Gastroesophageal sphincter (tissue), 3 donors: Measurements from ENCODE around the gene CMTM8.

Source experiments
- POLR2A ChIP-seq, 2 donors: fragments of 450-650 bp; IDR thresholded peaks; one replicate each; pipeline ENCODE4 v1.6.1; 2017; ENCODE audit warnings: antibody characterized with exemption in 2 of 2, mild to moderate bottlenecking in 2 of 2, moderate library complexity in 1 of 2
- POLR2AphosphoS5 ChIP-seq: sonication (generic); formaldehyde crosslinking; IDR thresholded peaks from one replicate; pipeline ENCODE4 v1.6.1; 2017; ENCODE audit warnings: antibody characterized with exemption
- TF ChIP-seq, protein P1 (sequence below), 4 experiments: fragments of 200-600 bp in 2 of 4; fragments of 450-650 bp in 2 of 4; sonication (generic) in 1 of 4; IDR thresholded peaks; one replicate each; pipeline ENCODE4 v1.5.1; 2017 to 2019; ENCODE audit warnings: antibody characterized with exemption in 4 of 4, mild to moderate bottlenecking in 2 of 4, moderate library complexity in 2 of 4

DNA sequence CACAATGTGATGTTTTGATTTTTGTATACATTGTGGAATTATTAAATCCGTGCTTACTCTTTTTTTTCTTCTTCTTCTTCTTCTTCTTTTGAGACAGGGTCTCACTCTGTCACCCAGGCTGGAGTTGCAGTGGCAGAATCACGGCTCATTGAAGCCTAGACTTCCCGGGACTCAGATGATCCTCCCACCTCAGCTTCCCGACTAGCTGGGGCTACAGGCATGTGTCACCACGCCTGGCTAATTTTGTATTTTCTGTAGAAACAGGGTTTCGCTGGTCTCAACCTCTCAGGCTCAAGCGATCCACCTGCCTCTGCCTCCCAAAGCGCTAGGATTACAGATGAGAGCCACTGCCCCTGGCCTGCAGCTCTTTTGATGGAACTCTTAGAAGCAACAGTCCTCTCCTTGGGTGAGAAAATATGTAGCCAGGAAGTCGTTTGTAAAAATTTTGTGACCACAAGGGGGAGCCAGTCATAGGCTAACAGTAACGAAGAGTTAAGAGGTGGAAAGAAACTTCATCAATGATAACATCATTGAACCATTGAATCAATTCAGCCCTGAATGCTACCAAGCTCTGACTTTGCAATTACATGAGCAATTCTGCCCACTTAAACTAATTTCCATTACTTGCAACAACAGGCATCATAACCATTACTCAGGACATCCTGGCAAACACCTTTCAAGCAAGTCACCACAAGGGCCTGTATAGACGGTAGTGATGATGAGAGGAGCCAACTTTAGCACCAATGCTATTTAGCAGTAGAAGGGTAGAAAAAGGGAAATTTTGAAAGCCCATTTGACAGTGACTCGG is 136.5 kb downstream of the CMTM8 start:
- TF ChIP-seq, protein P1, sequence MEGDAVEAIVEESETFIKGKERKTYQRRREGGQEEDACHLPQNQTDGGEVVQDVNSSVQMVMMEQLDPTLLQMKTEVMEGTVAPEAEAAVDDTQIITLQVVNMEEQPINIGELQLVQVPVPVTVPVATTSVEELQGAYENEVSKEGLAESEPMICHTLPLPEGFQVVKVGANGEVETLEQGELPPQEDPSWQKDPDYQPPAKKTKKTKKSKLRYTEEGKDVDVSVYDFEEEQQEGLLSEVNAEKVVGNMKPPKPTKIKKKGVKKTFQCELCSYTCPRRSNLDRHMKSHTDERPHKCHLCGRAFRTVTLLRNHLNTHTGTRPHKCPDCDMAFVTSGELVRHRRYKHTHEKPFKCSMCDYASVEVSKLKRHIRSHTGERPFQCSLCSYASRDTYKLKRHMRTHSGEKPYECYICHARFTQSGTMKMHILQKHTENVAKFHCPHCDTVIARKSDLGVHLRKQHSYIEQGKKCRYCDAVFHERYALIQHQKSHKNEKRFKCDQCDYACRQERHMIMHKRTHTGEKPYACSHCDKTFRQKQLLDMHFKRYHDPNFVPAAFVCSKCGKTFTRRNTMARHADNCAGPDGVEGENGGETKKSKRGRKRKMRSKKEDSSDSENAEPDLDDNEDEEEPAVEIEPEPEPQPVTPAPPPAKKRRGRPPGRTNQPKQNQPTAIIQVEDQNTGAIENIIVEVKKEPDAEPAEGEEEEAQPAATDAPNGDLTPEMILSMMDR (IDR thresholded peaks at IDR 0.05), result peak; percentile 64 to 70 (median 68)
- TF ChIP-seq POLR2A (IDR thresholded peaks at IDR 0.05) (no peak), POLR2AphosphoS5 (no peak)
